PFSK-1 (cell line): ENCODE data around the gene TMEM151A.

Experiments
- FOXP2 ChIP-seq: optimal IDR thresholded peaks from 2 replicates; pipeline ENCODE3; 2011; ENCODE audit warnings: borderline replicate concordance, control low read depth, inconsistent platforms; ENCODE audit not compliant: insufficient read depth; ENCODE audit errors: extremely low read length, extremely low read depth
- POLR2AphosphoS5 ChIP-seq: IDR thresholded peaks from 2 replicates; pipeline ENCODE4 v1.6.1; 2012; ENCODE audit warnings: low read depth, mild to moderate bottlenecking, control low read depth, low read length, moderate library complexity
- SIN3A ChIP-seq: IDR thresholded peaks from 2 replicates; pipeline ENCODE4 v1.6.1; 2012; ENCODE audit warnings: mild to moderate bottlenecking, low read length, moderate library complexity, borderline replicate concordance; ENCODE audit not compliant: insufficient read depth
- TAF1 ChIP-seq: IDR thresholded peaks from 2 replicates; pipeline ENCODE4 v1.6.1; 2012; ENCODE audit warnings: low read length, control low read depth, borderline replicate concordance; ENCODE audit not compliant: insufficient read depth
- TF ChIP-seq, protein P1 (sequence below), 2 experiments: IDR thresholded peaks; 2 replicates each; pipeline versions ENCODE4 v1.6.1 to v1.8.0; 2011 to 2012; ENCODE audit warnings: low read depth in 2 of 2, low read length in 2 of 2, control low read depth in 1 of 2, inconsistent platforms in 1 of 2, mild to moderate bottlenecking in 1 of 2, moderate library complexity in 1 of 2; ENCODE audit not compliant: insufficient read depth in 1 of 2

Gene TMEM151A

DNA sequence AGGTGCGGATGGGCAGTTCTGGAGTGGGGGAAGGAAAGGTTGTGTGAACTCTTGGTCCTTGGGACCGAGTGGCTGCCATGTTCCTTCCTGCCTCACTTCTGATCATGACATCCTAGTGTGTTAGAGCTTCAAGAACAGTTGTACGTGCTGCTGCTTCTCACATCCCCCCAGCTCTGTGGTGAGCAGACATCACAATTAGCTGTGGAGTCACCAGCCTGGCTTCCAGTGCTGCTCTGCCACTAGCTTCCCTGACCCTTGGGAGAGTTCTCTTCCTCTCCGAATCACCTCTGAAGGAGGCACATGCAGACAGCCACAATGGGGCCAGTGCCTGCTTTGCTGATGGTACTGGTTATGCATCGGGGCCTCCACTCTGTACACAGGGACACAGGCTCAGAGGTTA, 29.5 kb upstream of the TMEM151A start:
- no peak for TF ChIP-seq TAF1
- TF ChIP-seq SIN3A, result no peak
- TF ChIP-seq FOXP2, result no peak
- TF ChIP-seq POLR2AphosphoS5, result no peak
- TF ChIP-seq, protein P1, sequence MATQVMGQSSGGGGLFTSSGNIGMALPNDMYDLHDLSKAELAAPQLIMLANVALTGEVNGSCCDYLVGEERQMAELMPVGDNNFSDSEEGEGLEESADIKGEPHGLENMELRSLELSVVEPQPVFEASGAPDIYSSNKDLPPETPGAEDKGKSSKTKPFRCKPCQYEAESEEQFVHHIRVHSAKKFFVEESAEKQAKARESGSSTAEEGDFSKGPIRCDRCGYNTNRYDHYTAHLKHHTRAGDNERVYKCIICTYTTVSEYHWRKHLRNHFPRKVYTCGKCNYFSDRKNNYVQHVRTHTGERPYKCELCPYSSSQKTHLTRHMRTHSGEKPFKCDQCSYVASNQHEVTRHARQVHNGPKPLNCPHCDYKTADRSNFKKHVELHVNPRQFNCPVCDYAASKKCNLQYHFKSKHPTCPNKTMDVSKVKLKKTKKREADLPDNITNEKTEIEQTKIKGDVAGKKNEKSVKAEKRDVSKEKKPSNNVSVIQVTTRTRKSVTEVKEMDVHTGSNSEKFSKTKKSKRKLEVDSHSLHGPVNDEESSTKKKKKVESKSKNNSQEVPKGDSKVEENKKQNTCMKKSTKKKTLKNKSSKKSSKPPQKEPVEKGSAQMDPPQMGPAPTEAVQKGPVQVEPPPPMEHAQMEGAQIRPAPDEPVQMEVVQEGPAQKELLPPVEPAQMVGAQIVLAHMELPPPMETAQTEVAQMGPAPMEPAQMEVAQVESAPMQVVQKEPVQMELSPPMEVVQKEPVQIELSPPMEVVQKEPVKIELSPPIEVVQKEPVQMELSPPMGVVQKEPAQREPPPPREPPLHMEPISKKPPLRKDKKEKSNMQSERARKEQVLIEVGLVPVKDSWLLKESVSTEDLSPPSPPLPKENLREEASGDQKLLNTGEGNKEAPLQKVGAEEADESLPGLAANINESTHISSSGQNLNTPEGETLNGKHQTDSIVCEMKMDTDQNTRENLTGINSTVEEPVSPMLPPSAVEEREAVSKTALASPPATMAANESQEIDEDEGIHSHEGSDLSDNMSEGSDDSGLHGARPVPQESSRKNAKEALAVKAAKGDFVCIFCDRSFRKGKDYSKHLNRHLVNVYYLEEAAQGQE (IDR thresholded peaks at IDR 0.05; ENCODE audit: insufficient read depth in 1 of 2, low read depth in 2 of 2, low read length in 2 of 2), result no peak

DNA sequence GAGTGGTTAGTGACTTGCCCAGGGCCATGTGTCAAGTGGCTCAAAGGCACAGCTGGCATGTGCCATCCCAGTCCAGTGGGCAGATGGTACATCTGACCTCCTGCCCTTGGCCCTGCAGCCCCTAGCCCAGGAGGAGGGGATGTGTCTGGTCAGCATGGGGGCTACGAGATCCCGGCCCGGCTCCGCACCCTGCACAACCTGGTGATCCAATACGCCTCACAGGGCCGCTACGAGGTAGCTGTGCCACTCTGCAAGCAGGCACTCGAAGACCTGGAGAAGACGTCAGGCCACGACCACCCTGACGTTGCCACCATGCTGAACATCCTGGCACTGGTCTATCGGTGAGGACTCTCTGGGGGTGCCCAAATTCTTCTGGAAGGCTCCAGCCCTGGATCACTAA, 29.0 kb upstream of the TMEM151A start:
- no peak for TF ChIP-seq FOXP2
- no peak for TF ChIP-seq SIN3A
- TF ChIP-seq TAF1, result no peak
- TF ChIP-seq, protein P1 (IDR thresholded peaks at IDR 0.05; ENCODE audit: insufficient read depth in 1 of 2, low read depth in 2 of 2, low read length in 2 of 2), result no peak
- TF ChIP-seq POLR2AphosphoS5, result no peak; the same call in 1 of the 2 replicates

DNA sequence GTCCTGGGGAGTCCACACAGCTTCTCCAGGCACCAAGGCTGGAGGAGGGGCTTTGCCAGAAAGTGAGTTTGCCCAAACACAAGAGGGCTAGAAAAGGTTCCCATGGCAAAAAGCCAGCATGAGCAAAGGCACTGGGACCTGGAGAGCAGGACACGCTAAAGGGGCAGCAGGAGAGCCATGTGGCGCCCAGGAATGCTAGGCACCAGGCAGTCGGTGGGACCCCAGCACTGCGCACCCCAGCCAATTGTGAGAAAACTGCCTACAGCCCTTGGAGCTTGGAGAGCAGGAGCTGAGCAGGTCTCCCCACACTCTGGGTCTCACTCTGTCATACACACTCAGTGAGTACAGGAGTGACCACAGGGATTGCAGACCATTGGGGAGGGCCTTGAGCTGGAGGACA, 28.5 kb upstream of the TMEM151A start:
- TF ChIP-seq POLR2AphosphoS5 (no peak), SIN3A (no peak), TAF1 (no peak), FOXP2 (no peak)
- TF ChIP-seq, protein P1 (IDR thresholded peaks at IDR 0.05; ENCODE audit: insufficient read depth in 1 of 2, low read depth in 2 of 2, low read length in 2 of 2), result no peak

DNA sequence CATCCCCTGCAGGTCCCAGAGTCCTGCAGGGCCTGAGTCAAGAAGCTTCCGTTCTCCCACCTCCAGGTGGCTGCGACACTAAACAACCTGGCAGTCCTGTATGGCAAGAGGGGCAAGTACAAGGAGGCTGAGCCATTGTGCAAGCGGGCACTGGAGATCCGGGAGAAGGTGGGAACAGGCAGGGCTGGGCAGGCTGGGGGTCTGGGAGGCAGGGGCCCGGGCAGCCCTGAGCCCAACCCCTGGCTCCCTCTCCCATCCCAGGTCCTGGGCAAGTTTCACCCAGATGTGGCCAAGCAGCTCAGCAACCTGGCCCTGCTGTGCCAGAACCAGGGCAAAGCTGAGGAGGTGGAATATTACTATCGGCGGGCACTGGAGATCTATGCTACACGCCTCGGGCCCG, 27.9 kb upstream of the TMEM151A start:
- TF ChIP-seq, protein P1 (IDR thresholded peaks at IDR 0.05; ENCODE audit: insufficient read depth in 1 of 2, low read depth in 2 of 2, low read length in 2 of 2), result no peak
- TF ChIP-seq TAF1 (no peak), POLR2AphosphoS5 (no peak), FOXP2 (no peak), SIN3A (no peak)

DNA sequence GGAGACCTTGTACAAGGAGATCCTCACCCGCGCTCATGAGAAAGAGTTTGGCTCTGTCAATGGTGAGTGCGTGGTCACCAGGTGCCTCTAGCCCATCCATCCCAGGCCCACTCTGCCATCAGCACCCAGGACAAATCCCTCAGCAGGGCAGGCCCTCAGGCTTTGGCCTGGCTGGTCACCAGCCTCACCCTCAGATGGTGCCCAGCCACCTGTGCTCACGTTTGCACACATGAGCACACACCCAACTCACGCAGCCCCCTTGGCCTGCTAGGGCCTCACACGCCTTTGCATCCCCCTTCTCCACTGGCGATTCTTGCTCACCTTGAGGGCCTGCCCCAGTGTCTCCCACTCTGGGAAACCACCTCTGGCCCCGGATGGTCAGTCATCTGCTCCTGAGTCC, 27.3 kb upstream of the TMEM151A start:
- TF ChIP-seq TAF1 (no peak), POLR2AphosphoS5 (no peak), SIN3A (no peak), FOXP2 (no peak)
- TF ChIP-seq, protein P1 (IDR thresholded peaks at IDR 0.05; ENCODE audit: insufficient read depth in 1 of 2, low read depth in 2 of 2, low read length in 2 of 2), result no peak
